PC-9 (cell line): ENCODE data around the gene LRRIQ3. TPM values are rescaled to one million over a fixed set of nuclear protein-coding genes. Genes with fewer than 3 reads are reported as not detected.

ENCODE experiments used
- BruUV-seq: library from RNA; stranded (reverse); fragments of 400-500 nt; replicated peaks from 2 replicates; lab custom pipeline; 2021; lab: Mats Ljungman, UMichigan
- CTCF ChIA-PET: fragments of 300-600 bp; sonication (Branson Sonifier 250); formaldehyde crosslinking; loops from one replicate; lab custom pipeline; 2022; ENCODE audit warnings: antibody characterized with exemption; lab: Charles Lee
- POLR2A ChIA-PET: fragments of 300-600 bp; sonication (Branson Sonifier 250); formaldehyde crosslinking; loops from one replicate; lab custom pipeline; 2022; ENCODE audit warnings: antibody characterized with exemption; ENCODE audit not compliant: unreplicated experiment; lab: Charles Lee
- DNase-seq, 2 experiments: peaks; one replicate each; pipeline versions ENCODE4 v3.0.0 to v3.0.0-alpha.2; 2015 to 2022; ENCODE audit warnings: mixed read lengths in 1 of 2
- H2AFZ ChIP-seq: fragments of 200-600 bp; sonication (generic); 2 replicates; pipeline ENCODE4 v1.8.1; 2017; ENCODE audit warnings: antibody characterized with exemption
- H3F3A ChIP-seq: fragments of 200-600 bp; sonication (generic); 2 replicates; pipeline ENCODE4 v1.8.1; 2017; ENCODE audit warnings: antibody characterized with exemption, mild to moderate bottlenecking, low read depth; ENCODE audit not compliant: insufficient read depth
- H3K27ac ChIP-seq: fragments of 200-600 bp; sonication (generic); 2 replicates; pipeline ENCODE4 v1.6.1; 2016; ENCODE audit warnings: mixed run types
- H3K27me3 ChIP-seq: fragments of 200-600 bp; sonication (generic); 2 replicates; pipeline ENCODE4 v1.6.1; 2016; ENCODE audit warnings: low read depth, mixed run types; ENCODE audit not compliant: insufficient read depth
- H3K36me3 ChIP-seq: fragments of 200-600 bp; sonication (generic); 2 replicates; pipeline ENCODE4 v1.6.1; 2016; ENCODE audit warnings: low read depth, mixed run types
- H3K4me1 ChIP-seq: fragments of 200-600 bp; sonication (generic); replicated peaks from 2 replicates; pipeline ENCODE4 v1.6.1; 2016; ENCODE audit warnings: mixed run types; ENCODE audit not compliant: insufficient read depth
- H3K4me2 ChIP-seq: fragments of 200-600 bp; sonication (generic); 2 replicates; pipeline ENCODE4 v1.6.1; 2017; ENCODE audit warnings: mixed run types
- H3K4me3 ChIP-seq: fragments of 200-600 bp; sonication (generic); 2 replicates; pipeline ENCODE4 v1.6.1; 2016; ENCODE audit warnings: mixed run types
- H3K79me2 ChIP-seq: fragments of 200-600 bp; sonication (generic); 2 replicates; pipeline ENCODE4 v1.6.1; 2017; ENCODE audit warnings: low read depth, mixed run types
- H3K9me2 ChIP-seq: fragments of 200-600 bp; sonication (generic); 2 replicates; pipeline ENCODE4 v1.8.1; 2017; ENCODE audit warnings: mild to moderate bottlenecking; ENCODE audit not compliant: insufficient read depth
- H3K9me3 ChIP-seq: fragments of 200-600 bp; sonication (generic); 2 replicates; pipeline ENCODE4 v1.8.1; 2016; ENCODE audit warnings: low read depth; ENCODE audit not compliant: insufficient read depth
- H4K20me1 ChIP-seq: fragments of 200-600 bp; sonication (generic); 2 replicates; pipeline ENCODE4 v1.8.1; 2017; ENCODE audit not compliant: insufficient read depth
- CTCF ChIP-seq: fragments of 200-600 bp; sonication (generic); conservative IDR thresholded peaks from 2 replicates; pipeline ENCODE4 v1.6.1; 2017; ENCODE audit warnings: mixed run types, antibody characterized with exemption, mild to moderate bottlenecking, moderate library complexity
- EZH2 ChIP-seq: fragments of 200-600 bp; sonication (generic); IDR thresholded peaks from 2 replicates; pipeline ENCODE4 v1.8.0; 2017; ENCODE audit warnings: antibody characterized with exemption, low read depth
- intact Hi-C: fragments of 100-400 bp; cut with micrococcal nuclease; formaldehyde crosslinking; loops from one replicate; pipeline ENCODE4 v1.10.0; 2022; ENCODE audit not compliant: unreplicated experiment
- total RNA-seq: library from RNA; stranded (reverse); gene quantifications from 2 replicates; pipeline ENCODE4 v1.2.3, GENCODE V29; 2021

LRRIQ3 gene
- total RNA-seq, 1 experiment from 2014 or later, result 1.5 TPM

GRCh38 chr1:74107394-74107793 lies 90.6 kb downstream of the LRRIQ3 start:
- CTCF ChIA-PET, result no interaction called here
- TF ChIP-seq EZH2 (no peak), CTCF (no peak)
- H3K4me1 ChIP-seq, result no peaks in the 10 kb centered on the region
- no peak overlapping the region for H3K4me3 ChIP-seq
- DNase-seq, result no peak
- no peak overlapping the region for H2AFZ ChIP-seq
- no peaks in the 10 kb centered on the region for H3K79me2 ChIP-seq
- no peaks in the 10 kb centered on the region for H3F3A ChIP-seq
- H3K9me2 ChIP-seq, result no peaks in the 10 kb centered on the region; the same call in 1 of the 2 replicates
- no TSS peak for BruUV-seq
- H3K27me3 ChIP-seq, result no peaks in the 10 kb centered on the region
- no peaks in the 10 kb centered on the region for H4K20me1 ChIP-seq
- intact Hi-C loops, result no loop called here
- POLR2A ChIA-PET, result no interaction called here
- no peak overlapping the region for H3K4me2 ChIP-seq
- H3K27ac ChIP-seq, result no peak overlapping the region
- no peaks in the 10 kb centered on the region for H3K36me3 ChIP-seq
- H3K9me3 ChIP-seq, result no peaks in the 10 kb centered on the region

GRCh38 chr1:74091371-74091770 lies 106.6 kb downstream of the LRRIQ3 start:
- Histone ChIP-seq H3F3A (no peaks in the 10 kb centered on the region), H2AFZ (no peak overlapping the region), H3K79me2 (no peaks in the 10 kb centered on the region), H3K9me3 (no peaks in the 10 kb centered on the region), H3K27me3 (no peaks in the 10 kb centered on the region), H4K20me1 (no peaks in the 10 kb centered on the region), H3K4me3 (no peak overlapping the region), H3K36me3 (no peaks in the 10 kb centered on the region), H3K4me1 (no peaks in the 10 kb centered on the region), H3K4me2 (no peak overlapping the region), H3K27ac (no peak overlapping the region), H3K9me2 (no peaks in the 10 kb centered on the region)
- TF ChIP-seq CTCF (no peak), EZH2 (no peak)
- intact Hi-C loops, result no loop called here
- BruUV-seq, result no TSS peak
- CTCF ChIA-PET, result no interaction called here
- no peak for DNase-seq
- POLR2A ChIA-PET, result no interaction called here

- ChIA-PET CTCF (no interaction called here), POLR2A (no interaction called here)
- no peak overlapping the region for H3K4me2 ChIP-seq
- intact Hi-C loops, result no loop called here
- H3K9me2 ChIP-seq, result peaks cover 3% of the 10 kb centered on the region
- H4K20me1 ChIP-seq, result no peaks in the 10 kb centered on the region
- H3K4me1 ChIP-seq, result no peaks in the 10 kb centered on the region
- H3K27ac ChIP-seq, result no peak overlapping the region
- no TSS peak for BruUV-seq
- no peaks in the 10 kb centered on the region for H3K9me3 ChIP-seq
- no peaks in the 10 kb centered on the region for H3K79me2 ChIP-seq
- H3K4me3 ChIP-seq, result no peak overlapping the region
- DNase-seq, result no peak
- no peaks in the 10 kb centered on the region for H3K27me3 ChIP-seq
- H2AFZ ChIP-seq, result no peak overlapping the region
- no peaks in the 10 kb centered on the region for H3K36me3 ChIP-seq
- no peaks in the 10 kb centered on the region for H3F3A ChIP-seq
- no peak for TF ChIP-seq CTCF
- no peak for TF ChIP-seq EZH2
Observed at GRCh38 chr1:74083128-74083527, 114.8 kb downstream of the LRRIQ3 start.
